Activated CD4-positive, CD25-positive, alpha-beta regulatory T cell treated with anti-CD3 and anti-CD28 coated beads, Interleukin-2, amount 50 U/mL, for 16 hours (primary cell): ENCODE results near the gene FSTL4.

Experiments
- DNase-seq: peaks from one replicate; pipeline ENCODE4 v3.0.0-alpha.2; 2020; ENCODE audit warnings: low read depth, low spot score

Gene FSTL4

DNA sequence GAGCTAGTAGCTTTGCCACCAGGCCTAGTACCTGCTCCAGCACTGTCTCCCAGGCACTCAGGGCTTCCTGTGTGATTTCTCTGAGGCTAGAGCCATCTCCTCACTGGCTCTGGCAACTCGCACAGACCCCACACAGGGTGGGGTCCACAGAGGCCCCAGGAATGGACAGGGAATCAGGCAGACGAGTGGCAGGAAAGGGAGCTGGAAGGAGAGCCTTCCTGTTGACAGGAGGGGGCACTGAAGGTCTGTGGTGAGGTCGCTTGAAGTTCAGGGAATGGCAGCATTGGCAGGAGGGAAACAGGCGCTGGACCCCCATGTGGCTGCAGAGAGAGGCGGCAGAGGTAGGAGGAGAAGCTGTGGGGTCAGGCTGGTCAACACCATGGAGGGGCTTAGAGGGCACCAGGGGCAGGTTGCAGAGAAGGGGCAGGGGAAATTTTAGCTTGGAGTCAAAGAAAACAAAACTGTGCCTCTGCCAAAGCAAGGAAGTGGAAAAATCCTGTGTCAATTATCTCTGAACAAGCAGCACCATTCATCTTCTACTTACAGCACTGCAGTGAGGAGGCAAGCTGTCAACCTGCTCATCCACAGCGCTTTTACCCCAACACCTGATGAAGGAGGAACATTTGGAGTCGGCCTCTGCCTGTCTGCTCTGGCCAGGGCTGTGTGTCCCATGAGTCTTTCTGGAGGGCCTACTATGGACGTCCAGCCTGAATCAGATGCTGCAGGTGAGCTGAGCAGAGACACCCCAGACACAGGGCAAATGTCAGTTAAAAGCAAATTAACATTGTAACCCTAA is 270.2 kb downstream of the FSTL4 start:
- no peak for DNase-seq

GRCh38 chr5:133341296-133341695 is 271.0 kb downstream of the FSTL4 start:
- DNase-seq, result no peak

- DNase-seq, result no peak
Measured at GRCh38 chr5:133340822-133341221, 271.5 kb downstream of the FSTL4 start.

- no peak for DNase-seq
Measured at GRCh38 chr5:133340002-133340755, 272.2 kb downstream of the FSTL4 start.

GRCh38 chr5:133338504-133339355 is 273.6 kb downstream of the FSTL4 start:
- no peak for DNase-seq

- no peak for DNase-seq
Measured at GRCh38 chr5:133337795-133338445, 274.4 kb downstream of the FSTL4 start.

GRCh38 chr5:133336969-133337410 is 275.4 kb downstream of the FSTL4 start:
- DNase-seq, result no peak

GRCh38 chr5:133336121-133336968 is 276.0 kb downstream of the FSTL4 start:
- no peak for DNase-seq

DNA sequence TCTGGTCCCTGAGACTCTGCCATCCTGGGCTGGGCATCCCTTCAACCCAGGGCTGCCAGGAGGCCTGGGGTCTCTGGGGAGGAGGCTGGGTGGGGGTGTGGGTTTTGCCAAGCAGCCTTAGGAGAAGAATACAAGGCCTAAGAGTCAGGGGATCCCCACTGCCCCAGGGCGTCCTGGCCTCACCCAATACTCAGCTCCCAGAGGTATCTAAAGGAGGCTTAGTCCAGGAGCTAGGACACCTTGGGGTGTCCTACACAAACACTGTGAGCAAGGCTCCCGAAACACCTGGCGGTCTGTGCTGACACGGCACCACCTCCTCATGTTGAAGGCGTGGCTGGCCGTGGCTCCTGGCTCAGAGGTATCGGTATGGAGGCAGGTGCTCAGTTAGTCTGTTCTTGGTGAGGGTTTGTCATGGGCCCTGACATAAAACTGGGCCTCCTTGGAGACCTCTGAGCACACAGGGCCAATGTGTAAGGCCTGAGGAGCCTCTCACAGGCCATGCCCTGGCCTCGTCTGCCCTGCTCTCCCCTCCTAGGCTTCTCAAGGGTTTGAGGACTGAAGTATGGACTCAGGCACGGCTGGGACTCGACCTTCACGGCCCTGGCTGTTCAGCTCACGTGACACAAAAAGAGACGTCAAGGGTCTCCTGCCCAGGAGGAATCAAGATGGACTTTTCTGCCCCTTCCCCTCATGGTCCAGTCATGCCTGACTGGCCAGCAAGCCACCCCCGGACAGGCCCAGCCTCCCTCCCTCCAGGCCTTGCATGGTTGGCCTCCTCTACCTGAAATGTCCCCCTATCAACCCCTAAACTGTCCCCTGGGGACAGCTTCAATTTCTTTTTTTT is 277.3 kb downstream of the FSTL4 start:
- DNase-seq, result no peak

- DNase-seq, result no peak
Measured at GRCh38 chr5:133333326-133334150, 278.8 kb downstream of the FSTL4 start.

DNA sequence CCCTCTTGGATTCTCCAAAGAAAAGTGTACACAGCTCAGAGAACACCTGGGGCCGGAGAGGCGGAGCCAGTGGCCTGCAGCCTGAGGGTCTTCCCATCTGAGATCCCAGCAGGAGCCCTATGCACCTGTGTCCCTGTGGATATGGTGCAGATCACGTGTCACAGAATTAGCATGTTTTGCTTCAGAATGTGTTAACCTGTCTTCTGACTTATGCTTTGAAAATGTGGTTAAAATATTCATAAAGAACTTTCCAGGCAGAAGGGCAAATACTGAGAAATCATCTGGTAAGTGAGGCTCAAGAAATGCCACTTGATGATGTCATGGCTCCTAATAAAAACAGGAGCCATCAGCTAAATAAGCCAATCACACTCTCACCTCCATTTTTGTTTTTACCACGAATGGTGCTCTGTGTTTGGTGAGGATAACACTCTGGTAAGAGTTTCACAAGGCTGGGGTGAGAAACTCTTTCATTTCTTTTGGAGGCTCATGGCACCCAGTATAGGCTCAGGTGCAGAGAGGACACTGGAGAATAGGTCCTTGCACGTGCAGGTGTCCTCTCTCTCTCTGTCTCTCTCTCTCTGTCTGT is 279.8 kb downstream of the FSTL4 start:
- no peak for DNase-seq

DNA sequence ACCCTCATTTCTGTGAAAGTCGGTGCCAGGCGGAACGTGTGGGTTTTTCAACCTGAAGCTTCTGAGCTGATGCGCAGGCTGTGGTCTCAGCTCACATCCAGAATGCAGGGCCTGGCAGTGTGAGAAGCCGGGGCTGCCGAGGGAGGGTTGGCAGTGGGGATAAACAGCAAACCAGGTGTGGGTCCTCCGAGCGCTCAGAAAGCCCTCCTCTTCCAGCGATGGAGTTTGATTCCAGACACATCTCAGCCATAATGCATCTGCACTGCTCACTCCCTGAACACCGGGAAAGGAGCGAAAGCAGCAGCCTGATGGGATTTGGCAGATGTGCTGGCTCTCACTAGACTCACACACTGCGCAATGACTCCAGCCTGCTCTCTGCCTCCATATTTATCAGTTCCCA is 280.4 kb downstream of the FSTL4 start:
- DNase-seq, result no peak

DNA sequence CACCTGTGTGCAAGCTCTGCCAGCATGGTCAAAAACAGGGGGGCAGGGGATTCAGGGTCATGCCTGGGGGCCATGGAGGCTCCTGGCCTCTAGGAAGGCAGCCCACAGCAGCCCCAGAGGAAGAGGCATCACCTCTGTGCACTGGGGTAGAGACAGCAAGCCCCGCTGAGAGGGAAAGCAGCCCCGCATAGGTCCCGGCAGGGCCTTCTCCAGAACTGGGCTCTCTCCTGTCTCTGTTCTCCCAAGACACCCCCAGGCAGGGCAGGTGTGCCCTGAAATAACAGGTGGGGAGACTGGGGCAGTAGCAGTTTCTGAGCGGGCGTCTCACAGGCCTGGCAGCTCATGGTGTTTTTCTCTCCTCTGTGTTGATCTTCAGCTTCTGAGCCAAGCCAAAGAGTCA is 281.4 kb downstream of the FSTL4 start:
- DNase-seq, result no peak

GRCh38 chr5:133328800-133329199 is 283.5 kb downstream of the FSTL4 start:
- DNase-seq, result no peak

DNA sequence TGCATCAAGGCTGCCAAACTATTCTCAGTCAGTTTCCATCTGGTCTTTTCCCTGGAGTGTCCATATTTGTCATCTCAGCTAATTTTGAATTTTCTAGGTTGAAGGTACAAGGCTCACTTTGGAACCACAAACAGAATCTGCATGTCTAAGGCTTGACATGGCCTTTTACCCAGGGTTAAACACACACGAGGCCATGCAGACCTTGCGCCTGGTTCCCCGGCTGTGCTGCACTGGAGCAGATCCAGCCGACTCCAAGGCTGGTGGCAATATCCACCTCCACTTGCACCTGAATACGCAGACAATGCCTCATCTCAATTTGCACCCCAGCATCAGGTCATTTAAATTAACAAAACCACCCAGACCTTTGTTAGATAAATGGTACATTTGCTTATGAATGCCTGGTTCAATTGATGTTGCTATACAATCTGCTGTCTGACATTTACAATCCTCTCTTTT is 284.4 kb downstream of the FSTL4 start:
- no peak for DNase-seq

GRCh38 chr5:133326361-133326760 is 286.0 kb downstream of the FSTL4 start:
- no peak for DNase-seq

GRCh38 chr5:133325864-133326263 is 286.5 kb downstream of the FSTL4 start:
- no peak for DNase-seq

GRCh38 chr5:133324926-133325325 is 287.4 kb downstream of the FSTL4 start:
- DNase-seq, result no peak
